Measurements from ENCODE around the gene SGK1.
A peak's percentile ranks its signal among the peaks of the same experiment; 100 is the strongest.

SGK1 gene

GRCh38 chr6:134132494-134133141 lies 185.3 kb downstream of the SGK1 start:
- ChIA-PET POLR2A (no interaction called here), CTCF (interaction anchor here (0.7 to 4.8 kb wide), 8 partner anchors 10 to 812 kb away, joined by 3 to 53 read pairs (median 4); no protein-coding TSS in a partner anchor)
- TF ChIP-seq CTCF (IDR thresholded peaks at IDR 0.05; ENCODE audit: insufficient read depth, low read length, missing control alignments) = no peak
- DNase-seq (ENCODE audit: low read depth, low spot score) = no peak
- H3K4me3 ChIP-seq (ENCODE audit: low read depth, low read length) = no peak overlapping the region

- no peak for DNase-seq (ENCODE audit: low read depth, low spot score)
- TF ChIP-seq CTCF (IDR thresholded peaks at IDR 0.05; ENCODE audit: insufficient read depth, low read length, missing control alignments) = no peak
- ChIA-PET POLR2A (no interaction called here), CTCF (interaction anchor here (1.3 to 4.8 kb wide), 3 partner anchors 9 to 813 kb away, joined by 3 to 53 read pairs (median 4); no protein-coding TSS in a partner anchor)
- H3K4me3 ChIP-seq (ENCODE audit: low read depth, low read length) = no peak overlapping the region
Observed at GRCh38 chr6:134131530-134132139, 186.3 kb downstream of the SGK1 start.

GRCh38 chr6:134128146-134128545 lies 189.8 kb downstream of the SGK1 start:
- ChIA-PET CTCF (interaction anchor here (0.9 to 2.0 kb wide), 6 partner anchors 17 to 812 kb away, joined by 3 to 16 read pairs (median 3); no protein-coding TSS in a partner anchor), POLR2A (no interaction called here)
- no peak for DNase-seq (ENCODE audit: low read depth, low spot score)
- TF ChIP-seq CTCF (IDR thresholded peaks at IDR 0.05; ENCODE audit: insufficient read depth, low read length, missing control alignments) = no peak
- H3K4me3 ChIP-seq (ENCODE audit: low read depth, low read length) = no peak overlapping the region

- DNase-seq (ENCODE audit: low read depth, low spot score) = no peak
- ChIA-PET POLR2A (no interaction called here), CTCF (interaction anchor here (0.7 to 7.2 kb wide), 65 partner anchors 10 to 964 kb away, joined by 3 to 186 read pairs (median 4); no protein-coding TSS in a partner anchor)
- no peak overlapping the region for H3K4me3 ChIP-seq (ENCODE audit: low read depth, low read length)
- peak; percentile 45 for TF ChIP-seq CTCF (IDR thresholded peaks at IDR 0.05; ENCODE audit: insufficient read depth, low read length, missing control alignments)
Observed at GRCh38 chr6:134123666-134124208, 194.2 kb downstream of the SGK1 start.

- DNase-seq (ENCODE audit: low read depth, low spot score) = no peak
- no peak overlapping the region for H3K4me3 ChIP-seq (ENCODE audit: low read depth, low read length)
- ChIA-PET POLR2A (no interaction called here), CTCF (interaction anchor here (0.7 to 7.2 kb wide), 40 partner anchors 11 to 965 kb away, joined by 3 to 186 read pairs (median 4); partner anchors contain the start of gene TBPL1)
- no peak for TF ChIP-seq CTCF (IDR thresholded peaks at IDR 0.05; ENCODE audit: insufficient read depth, low read length, missing control alignments)
Observed at GRCh38 chr6:134122775-134123174, 195.1 kb downstream of the SGK1 start.

- no peak for DNase-seq (ENCODE audit: low read depth, low spot score)
- CTCF ChIA-PET = interaction anchor here (1.7 to 7.2 kb wide), 2 partner anchors 9 to 10 kb away, joined by 4 to 186 read pairs; no protein-coding TSS in a partner anchor
- POLR2A ChIA-PET = no interaction called here
Observed at GRCh38 chr6:134119486-134119885, 198.4 kb downstream of the SGK1 start.

More at GRCh38 chr6:134119486-134119885, 198.4 kb downstream of the SGK1 start:
- no peak overlapping the region for H3K4me3 ChIP-seq (ENCODE audit: low read depth, low read length)
- no peak for TF ChIP-seq CTCF (IDR thresholded peaks at IDR 0.05; ENCODE audit: insufficient read depth, low read length, missing control alignments)
